ENCODE data around the gene UTP25.

DNA sequence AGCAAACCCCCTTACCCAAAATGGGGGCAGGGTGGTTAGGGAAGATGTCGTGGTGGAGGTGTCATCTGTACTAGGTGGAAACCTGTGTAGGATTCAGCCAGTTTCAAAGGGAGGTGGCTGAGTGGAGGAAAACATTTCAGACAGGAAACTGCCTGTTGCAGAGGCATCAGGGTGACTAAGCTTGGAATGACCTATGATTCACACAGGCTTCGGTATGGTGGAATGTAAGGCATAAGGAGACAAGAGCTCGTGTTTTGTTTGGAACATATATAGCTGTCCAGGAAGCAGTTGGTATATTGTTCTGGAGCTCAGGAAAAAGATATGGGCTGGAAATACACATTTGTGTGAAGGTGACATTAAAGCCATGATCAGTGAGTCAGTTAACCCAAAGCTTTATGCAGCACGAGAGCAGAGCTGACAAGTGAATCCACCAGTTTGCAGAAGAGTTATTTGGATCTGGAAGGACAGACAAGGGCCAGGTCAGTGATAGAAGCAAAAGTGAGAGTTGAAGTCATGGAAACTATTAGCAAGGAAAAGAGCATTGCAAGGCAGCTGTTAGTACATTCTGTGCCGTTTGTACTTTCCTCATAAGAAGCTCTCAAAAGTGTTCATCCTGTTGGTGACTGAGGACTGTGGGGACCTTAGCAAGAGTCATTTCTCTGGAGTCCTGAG is 12.2 kb downstream of the UTP25 start:
- TF ChIP-seq, protein P1, sequence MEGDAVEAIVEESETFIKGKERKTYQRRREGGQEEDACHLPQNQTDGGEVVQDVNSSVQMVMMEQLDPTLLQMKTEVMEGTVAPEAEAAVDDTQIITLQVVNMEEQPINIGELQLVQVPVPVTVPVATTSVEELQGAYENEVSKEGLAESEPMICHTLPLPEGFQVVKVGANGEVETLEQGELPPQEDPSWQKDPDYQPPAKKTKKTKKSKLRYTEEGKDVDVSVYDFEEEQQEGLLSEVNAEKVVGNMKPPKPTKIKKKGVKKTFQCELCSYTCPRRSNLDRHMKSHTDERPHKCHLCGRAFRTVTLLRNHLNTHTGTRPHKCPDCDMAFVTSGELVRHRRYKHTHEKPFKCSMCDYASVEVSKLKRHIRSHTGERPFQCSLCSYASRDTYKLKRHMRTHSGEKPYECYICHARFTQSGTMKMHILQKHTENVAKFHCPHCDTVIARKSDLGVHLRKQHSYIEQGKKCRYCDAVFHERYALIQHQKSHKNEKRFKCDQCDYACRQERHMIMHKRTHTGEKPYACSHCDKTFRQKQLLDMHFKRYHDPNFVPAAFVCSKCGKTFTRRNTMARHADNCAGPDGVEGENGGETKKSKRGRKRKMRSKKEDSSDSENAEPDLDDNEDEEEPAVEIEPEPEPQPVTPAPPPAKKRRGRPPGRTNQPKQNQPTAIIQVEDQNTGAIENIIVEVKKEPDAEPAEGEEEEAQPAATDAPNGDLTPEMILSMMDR (IDR thresholded peaks at IDR 0.05) = no peak
- TF ChIP-seq ZFX (IDR thresholded peaks at IDR 0.05; ENCODE audit: borderline replicate concordance) = no peak

Data from 22Rv1 (cell line).